H1 (cell line): Measurements from ENCODE around the gene ZDHHC1. TPM values are rescaled to one million over a fixed set of nuclear protein-coding genes. Genes with fewer than 3 reads are reported as not detected.

Experiments
- CTCF ChIA-PET: fragments of 300-600 bp; sonication (Branson Sonifier 250); formaldehyde crosslinking; loops from one replicate; lab custom pipeline; 2021; ENCODE audit not compliant: partially characterized antibody; lab: Charles Lee
- POLR2A ChIA-PET: fragments of 300-600 bp; sonication (Branson Sonifier 250); formaldehyde crosslinking; loops from one replicate; lab custom pipeline; 2021; ENCODE audit warnings: inconsistent platforms; ENCODE audit not compliant: partially characterized antibody; lab: Charles Lee
- DNase-seq, 2 experiments: peaks; one replicate each; pipeline versions ENCODE4 v3.0.0 to v3.0.0-alpha.2; 2010 to 2022; ENCODE audit warnings: low spot score in 2 of 2, low read depth in 1 of 2, mixed read lengths in 1 of 2
- FAIRE-seq: peaks from 2 replicates; lab custom pipeline; 2011; peaks lifted over from hg19 to GRCh38; lab: Jason Lieb, UNC
- H2AFZ ChIP-seq: 2 replicates; pipeline ENCODE4 v1.8.1; 2012; ENCODE audit warnings: low read length, inconsistent platforms
- H2AK5ac ChIP-seq: 2 replicates; pipeline ENCODE4 v1.6.1; 2013; ENCODE audit warnings: low read depth, low read length
- H2BK120ac ChIP-seq: replicated peaks from 2 replicates; pipeline ENCODE3; 2013; ENCODE audit warnings: low read depth, low read length, inconsistent platforms
- H2BK12ac ChIP-seq: 2 replicates; pipeline ENCODE4 v1.6.1; 2013; ENCODE audit warnings: low read depth, low read length
- H2BK15ac ChIP-seq: 2 replicates; pipeline ENCODE4 v1.6.1; 2013; ENCODE audit warnings: low read length
- H2BK20ac ChIP-seq: 2 replicates; pipeline ENCODE4 v1.6.1; 2013; ENCODE audit warnings: low read length
- H2BK5ac ChIP-seq: 2 replicates; pipeline ENCODE4 v1.6.1; 2013; ENCODE audit warnings: low read depth, low read length
- H3K14ac ChIP-seq: 2 replicates; pipeline ENCODE4 v1.6.1; 2013; ENCODE audit warnings: inconsistent platforms; ENCODE audit not compliant: insufficient read length
- H3K18ac ChIP-seq: 2 replicates; pipeline ENCODE4 v1.6.1; 2013; ENCODE audit warnings: low read length; ENCODE audit errors: extremely low read depth
- H3K23ac ChIP-seq: 2 replicates; pipeline ENCODE4 v1.6.1; 2013; ENCODE audit warnings: inconsistent platforms; ENCODE audit not compliant: insufficient read length
- H3K23me2 ChIP-seq: 2 replicates; pipeline ENCODE4 v1.6.1; 2013; ENCODE audit warnings: low read depth, low read length
- H3K27ac ChIP-seq: 2 replicates; pipeline ENCODE4 v1.6.1; 2011; ENCODE audit warnings: low read depth, low read length, inconsistent platforms
- H3K27me3 ChIP-seq, 4 experiments: replicated peaks in 1 of 4; 1 replicate in 1 of 4; 2 replicates in 3 of 4; pipeline versions ENCODE4 v1.6.1 to v1.8.1; 2011 to 2013; ENCODE audit warnings: low read length in 3 of 4, mild to moderate bottlenecking in 3 of 4, inconsistent platforms in 2 of 4, mixed read lengths in 2 of 4, moderate library complexity in 1 of 4; ENCODE audit not compliant: control insufficient read depth in 3 of 4, insufficient read depth in 3 of 4; ENCODE audit errors: extremely low read depth in 1 of 4
- H3K36me3 ChIP-seq, 4 experiments: 2 replicates each; pipeline versions ENCODE4 v1.6.1 to v1.8.1; 2011 to 2013; ENCODE audit warnings: mild to moderate bottlenecking in 4 of 4, low read length in 3 of 4, moderate library complexity in 2 of 4, control low read depth in 1 of 4, inconsistent platforms in 1 of 4; ENCODE audit not compliant: insufficient read depth in 4 of 4, control insufficient read depth in 2 of 4
- H3K4ac ChIP-seq: replicated peaks from 2 replicates; pipeline ENCODE3; 2013; ENCODE audit warnings: low read length, low read depth, mixed read lengths, inconsistent platforms; ENCODE audit not compliant: insufficient read length
- H3K4me1 ChIP-seq, 4 experiments: replicated peaks in 1 of 4; 1 replicate in 1 of 4; 2 replicates in 3 of 4; pipeline versions ENCODE4 v1.6.1 to v1.8.1; 2011 to 2013; ENCODE audit warnings: low read length in 3 of 4, inconsistent platforms in 2 of 4, mixed read lengths in 1 of 4; ENCODE audit not compliant: insufficient read depth in 4 of 4, control insufficient read depth in 3 of 4
- H3K4me2 ChIP-seq, 2 experiments: 2 replicates each; pipeline versions ENCODE4 v1.6.1 to v1.8.1; 2011 to 2013; ENCODE audit warnings: low read depth in 2 of 2, low read length in 2 of 2, control low read depth in 1 of 2, inconsistent platforms in 1 of 2, mild to moderate bottlenecking in 1 of 2; ENCODE audit not compliant: insufficient read depth in 1 of 2
- H3K4me3 ChIP-seq, 4 experiments: fragments of 200-600, 300-600 bp in 1 of 4; sonication (generic), shearing (Covaris generic), sonication (Bioruptor Twin) in 1 of 4; 2 replicates each; pipeline versions ENCODE4 v1.5.1 to v1.8.1; 2011 to 2016; ENCODE audit warnings: low read length in 4 of 4, low read depth in 3 of 4, control low read depth in 2 of 4, inconsistent platforms in 2 of 4, mild to moderate bottlenecking in 2 of 4, mixed read lengths in 1 of 4, moderate library complexity in 1 of 4; ENCODE audit not compliant: insufficient read depth in 2 of 4; ENCODE audit errors: extremely low read depth in 1 of 4
- H3K56ac ChIP-seq: replicated peaks from 2 replicates; pipeline ENCODE3; 2013; ENCODE audit warnings: low read depth, mild to moderate bottlenecking, mixed read lengths, low read length, inconsistent platforms; ENCODE audit not compliant: insufficient read length
- H3K79me1 ChIP-seq: 2 replicates; pipeline ENCODE4 v1.6.1; 2013; ENCODE audit warnings: low read depth, low read length, control low read depth
- H3K79me2 ChIP-seq, 2 experiments: 2 replicates each; pipeline versions ENCODE4 v1.6.1 to v1.8.1; 2012 to 2013; ENCODE audit warnings: low read length in 2 of 2, mild to moderate bottlenecking in 2 of 2, inconsistent platforms in 1 of 2; ENCODE audit not compliant: insufficient read depth in 2 of 2, control insufficient read depth in 1 of 2
- H3K9ac ChIP-seq, 4 experiments: replicated peaks in 1 of 4; 1 replicate in 1 of 4; 2 replicates in 3 of 4; pipeline versions ENCODE4 v1.6.1 to v1.8.1; 2011 to 2013; ENCODE audit warnings: low read depth in 3 of 4, low read length in 3 of 4, control low read depth in 2 of 4, mild to moderate bottlenecking in 2 of 4, moderate library complexity in 2 of 4, inconsistent platforms in 1 of 4; ENCODE audit errors: extremely low read depth in 1 of 4
- H3K9me3 ChIP-seq, 2 experiments: 2 replicates each; pipeline versions ENCODE4 v1.6.1 to v1.8.1; 2012 to 2013; ENCODE audit warnings: mild to moderate bottlenecking in 2 of 2, moderate library complexity in 2 of 2, control low read depth in 1 of 2, inconsistent platforms in 1 of 2, low read depth in 1 of 2, low read length in 1 of 2, mixed read lengths in 1 of 2; ENCODE audit not compliant: insufficient read depth in 2 of 2
- H4K20me1 ChIP-seq, 2 experiments: replicated peaks in 1 of 2; 2 replicates each; pipeline versions ENCODE3 to v1.8.1; 2011 to 2013; ENCODE audit warnings: inconsistent platforms in 2 of 2, low read length in 2 of 2, mild to moderate bottlenecking in 1 of 2; ENCODE audit not compliant: insufficient read depth in 2 of 2, control insufficient read depth in 1 of 2
- H4K5ac ChIP-seq: 2 replicates; pipeline ENCODE4 v1.6.1; 2013; ENCODE audit warnings: low read length, low read depth, mixed read lengths, inconsistent platforms; ENCODE audit not compliant: insufficient read length
- H4K8ac ChIP-seq: 2 replicates; pipeline ENCODE4 v1.8.0; 2013; ENCODE audit warnings: mild to moderate bottlenecking, moderate library complexity, low read length, inconsistent platforms; ENCODE audit not compliant: insufficient read depth; ENCODE audit errors: extremely low read depth
- H4K91ac ChIP-seq: replicated peaks from 2 replicates; pipeline ENCODE3; 2013; ENCODE audit warnings: low read length, mixed read lengths, inconsistent platforms; ENCODE audit not compliant: insufficient read length
- CREB1 ChIP-seq: IDR thresholded peaks from 2 replicates; pipeline ENCODE4 v1.6.1; 2012; ENCODE audit warnings: inconsistent platforms
- CTBP2 ChIP-seq: IDR thresholded peaks from 2 replicates; pipeline ENCODE4 v1.7.0; 2011; ENCODE audit warnings: borderline replicate concordance, mild to moderate bottlenecking, moderate library complexity, mixed read lengths, low read length; ENCODE audit not compliant: insufficient read depth, insufficient read length
- GTF2F1 ChIP-seq: IDR thresholded peaks from 2 replicates; pipeline ENCODE4 v1.6.1; 2012; ENCODE audit warnings: low read depth, low read length, improper control_type of control experiment, borderline replicate concordance
- POLR2A ChIP-seq, 2 experiments: IDR thresholded peaks; 1 replicate in 1 of 2; 2 replicates in 1 of 2; pipeline ENCODE4 v1.6.1; 2011; ENCODE audit warnings: low read depth in 2 of 2, low read length in 2 of 2, mild to moderate bottlenecking in 2 of 2; ENCODE audit errors: control extremely low read depth in 1 of 2
- POU5F1 ChIP-seq: IDR thresholded peaks from 2 replicates; pipeline ENCODE4 v1.6.1; 2011; ENCODE audit warnings: low read depth, mild to moderate bottlenecking, low read length, moderate library complexity
- RXRA ChIP-seq: IDR thresholded peaks from 2 replicates; pipeline ENCODE4 v1.6.1; 2011; ENCODE audit warnings: low read depth, mild to moderate bottlenecking, low read length, moderate library complexity; ENCODE audit not compliant: insufficient read depth
- SIN3A ChIP-seq, 2 experiments: IDR thresholded peaks in 1 of 2; conservative IDR thresholded peaks in 1 of 2; 2 replicates each; pipeline ENCODE4 v1.6.1; 2011 to 2012; ENCODE audit warnings: low read length in 2 of 2, improper control_type of control experiment in 1 of 2, low read depth in 1 of 2, mild to moderate bottlenecking in 1 of 2
- WGBS, 2 experiments: shearing (Covaris generic) in 1 of 2; methylation state at CpG; one replicate each; pipeline versions ENCODE4 v1.1.6 to v1.1.7; 2013 to 2015; ENCODE audit warnings: low lambda C conversion rate in 2 of 2, mixed read lengths in 2 of 2, inconsistent platforms in 1 of 2, low coverage in 1 of 2, missing lambda C conversion rate in 1 of 2; ENCODE audit not compliant: insufficient replicate concordance in 2 of 2, insufficient coverage in 1 of 2, insufficient read length in 1 of 2; ENCODE audit errors: extremely low coverage in 1 of 2, missing lambda C conversion rate in 1 of 2; 5-methylcytosine and 5-hydroxymethylcytosine counted together
- polyA plus RNA-seq, 7 experiments: library from polyadenylated mRNA; depleted of rRNA in 3 of 7; stranded (reverse) in 5 of 7; unstranded in 2 of 7; fragments of >200 nt in 5 of 7; fragments of 200-250 nt in 2 of 7; gene quantifications; 1 replicate in 5 of 7; 2 replicates in 1 of 7; 4 replicates in 1 of 7; pipeline versions ENCODE4 v1.2.1 to v1.2.3, GENCODE V29; 2011 to 2013; ENCODE audit warnings: missing spikeins in 2 of 7, mixed read lengths in 2 of 7
- total RNA-seq: library from RNA; stranded (reverse); fragmentation: NEBNext Ultra II Directional; extraction: Animal tissue kit (Norgen Biotek cat#: 25700); gene quantifications from 2 replicates; pipeline ENCODE4 v1.2.1, GENCODE V29; 2021

The ZDHHC1 gene
- total and polyA plus RNA-seq, 2 of the 8 experiments (the other 6 are each of a cell fraction or from before 2014, with no cell fraction given), result 3.1 to 4.9 TPM

GRCh38 chr16:67438824-67439393, 22.6 kb upstream of the ZDHHC1 start:
- FAIRE-seq (no peak), DNase-seq (no peak)
- no peak overlapping the region for H2BK20ac ChIP-seq
- no peak overlapping the region for H2AK5ac ChIP-seq
- WGBS, 2 experiments, result 91% methylated on average over 14 of the region's 19 CpGs; no CpG with 5 or more reads in 1 of the 2 experiments
- H3K18ac ChIP-seq, result no peak overlapping the region
- H2AFZ ChIP-seq, result no peak overlapping the region
- H2BK12ac ChIP-seq, result no peak overlapping the region
- ChIA-PET POLR2A (interaction anchor here (0.7 to 1.2 kb wide), 2 partner anchors 15 to 33 kb away, joined by 3 read pairs; no protein-coding TSS in a partner anchor), CTCF (interaction anchor here (1.0 to 28.4 kb wide), 9 partner anchors 8 to 154 kb away, joined by 3 to 683 read pairs (median 4); partner anchors contain the start of genes ATP6V0D1 and HSD11B2)
- H3K36me3 ChIP-seq, result peaks cover 7 to 16% (median 9%) of the 10 kb centered on the region in 4 experiments; a peak in 7 of 8 replicates
- peaks cover 0 to 10% of the 10 kb centered on the region in 2 experiments for H4K20me1 ChIP-seq
- H4K8ac ChIP-seq, result no peak overlapping the region; the same call in 1 of the 2 replicates
- H3K9me3 ChIP-seq, result no peaks in the 10 kb centered on the region
- H3K9ac ChIP-seq, result no peak overlapping the region
- H2BK120ac ChIP-seq, result no peak overlapping the region
- no peak overlapping the region for H3K4ac ChIP-seq
- H3K4me1 ChIP-seq, result peaks cover 0 to under 1% (median 0%) of the 10 kb centered on the region in 4 experiments; a peak in 1 of 7 replicates
- no peaks in the 10 kb centered on the region for H3K23me2 ChIP-seq
- H3K4me2 ChIP-seq, result no peak overlapping the region
- no peaks in the 10 kb centered on the region for H3K27me3 ChIP-seq
- H3K4me3 ChIP-seq, result no peak overlapping the region
- no peaks in the 10 kb centered on the region for H3K79me1 ChIP-seq
- H4K5ac ChIP-seq, result no peak overlapping the region
- no peak overlapping the region for H3K56ac ChIP-seq
- no peaks in the 10 kb centered on the region for H3K79me2 ChIP-seq
- no peak overlapping the region for H3K14ac ChIP-seq
- TF ChIP-seq GTF2F1, result no peak
- TF ChIP-seq SIN3A (conservative IDR thresholded peaks at IDR 0.05 in 1 of 2, IDR thresholded peaks at IDR 0.05 in 1 of 2; ENCODE audit: low read depth in 1 of 2, low read length in 2 of 2), result no peak
- TF ChIP-seq POU5F1, result no peak
- TF ChIP-seq CREB1, result no peak
- TF ChIP-seq RXRA, result no peak
- no peak for TF ChIP-seq POLR2A (IDR thresholded peaks at IDR 0.05; ENCODE audit: control extremely low read depth in 1 of 2, low read depth in 2 of 2, low read length in 2 of 2)
- TF ChIP-seq CTBP2, result no peak
- no peak overlapping the region for H3K23ac ChIP-seq
- no peak overlapping the region for H3K27ac ChIP-seq
- no peak overlapping the region for H4K91ac ChIP-seq
- H2BK15ac ChIP-seq, result no peak overlapping the region
- no peak overlapping the region for H2BK5ac ChIP-seq
